22Rv1 (cell line): ENCODE measurements around the gene C10orf71.

Source experiments
- CTCF ChIP-seq: fragments of 450-650 bp; IDR thresholded peaks from 2 replicates; pipeline ENCODE4 v1.5.1; 2017; ENCODE audit warnings: mild to moderate bottlenecking
- ZFX ChIP-seq: fragments of 450-650 bp; IDR thresholded peaks from 2 replicates; pipeline ENCODE4 v1.6.1; 2017; ENCODE audit warnings: antibody characterized with exemption, borderline replicate concordance

DNA sequence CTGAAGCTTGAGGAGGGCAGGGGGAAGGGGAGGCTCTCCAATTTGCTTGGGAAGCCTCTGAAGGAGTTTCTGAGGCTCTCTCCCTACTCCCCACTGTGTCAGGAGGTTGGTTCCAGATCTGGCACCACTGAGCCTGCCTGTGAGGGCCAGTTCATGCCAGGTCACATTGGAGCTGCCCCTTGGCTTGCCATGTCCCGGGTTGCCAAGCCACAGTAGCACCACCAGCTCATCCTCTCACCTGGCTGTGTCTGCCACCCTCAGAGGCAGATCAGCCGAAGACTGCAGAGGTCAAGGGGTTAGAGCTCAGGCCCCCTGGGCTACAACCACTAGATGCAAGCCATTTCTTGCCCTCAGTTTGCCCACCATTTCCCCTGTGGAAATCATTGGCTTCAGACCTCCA, 3.1 kb downstream of the C10orf71 start:
- no peak for TF ChIP-seq CTCF
- no peak for TF ChIP-seq ZFX
